Stomach smooth muscle (tissue), 2 donors: ENCODE measurements around the gene MRPL36.
"Not testable (repeated sequence)": the region's sequence is repeated elsewhere in the genome, so short reads cannot be mapped to it uniquely, and the experiment has no call there.

Experiments
- H3K27ac ChIP-seq: one replicate; pipeline ENCODE4 v1.7.0; 2013; ENCODE audit warnings: mild to moderate bottlenecking, low read length, inconsistent platforms
- H3K27me3 ChIP-seq, 2 donors: one replicate each; pipeline ENCODE4 v1.7.0; 2013; ENCODE audit warnings: low read length in 2 of 2; ENCODE audit not compliant: insufficient read depth in 2 of 2, control insufficient read depth in 1 of 2
- H3K36me3 ChIP-seq, 2 donors: one replicate each; pipeline ENCODE4 v1.7.0; 2013; ENCODE audit warnings: low read length in 2 of 2; ENCODE audit not compliant: control insufficient read depth in 2 of 2, insufficient read depth in 2 of 2
- H3K4me1 ChIP-seq: one replicate; pipeline ENCODE4 v1.7.0; 2013; ENCODE audit warnings: low read length; ENCODE audit not compliant: control insufficient read depth, insufficient read depth
- H3K4me3 ChIP-seq, 2 donors: one replicate each; pipeline ENCODE4 v1.7.0; 2013; ENCODE audit warnings: low read length in 2 of 2
- H3K9ac ChIP-seq, 2 donors: one replicate each; pipeline ENCODE4 v1.7.0; 2013; ENCODE audit warnings: low read length in 2 of 2, mild to moderate bottlenecking in 1 of 2
- H3K9me3 ChIP-seq, 2 donors: one replicate each; pipeline ENCODE4 v1.7.0; 2013; ENCODE audit warnings: low read length in 2 of 2; ENCODE audit not compliant: control insufficient read depth in 2 of 2
- donor health status: healthy.
- donor health status: Pancreatic carcinoma.

MRPL36 gene

GRCh38 chr5:1801222-1801966 lies 1.8 kb upstream of the MRPL36 start, which contains the start of gene NDUFS6:
Gene NDUFS6 (plus strand): TSS chr5:1801407. CDS start chr5:1801418, 11 bp downstream.
- H3K4me3 ChIP-seq: peak within 1 kb of the TSS; percentile 86 to 94
- peaks cover 28% of the 10 kb centered on the region for H3K4me1 ChIP-seq
- H3K36me3 ChIP-seq: peaks cover 43 to 44% of the 10 kb centered on the region in 2 donors
- peak within 1 kb of the TSS; percentile 69 for H3K27ac ChIP-seq
- peak within 1 kb of the TSS; percentile 86 to 87 for H3K9ac ChIP-seq
- no peaks in the 10 kb centered on the region for H3K27me3 ChIP-seq
- H3K9me3 ChIP-seq: no peaks in the 10 kb centered on the region

GRCh38 chr5:1800472-1801221 lies 1.0 kb upstream of the MRPL36 start:
- Histone ChIP-seq H3K27ac (peak overlapping the region; percentile 58), H3K27me3 (no peaks in the 10 kb centered on the region), H3K36me3 (peaks cover 39 to 43% of the 10 kb centered on the region in 2 donors), H3K4me3 (peak overlapping the region; percentile 86 to 94), H3K4me1 (peaks cover 30% of the 10 kb centered on the region), H3K9ac (peak overlapping the region; percentile 51 to 86), H3K9me3 (no peaks in the 10 kb centered on the region)

GRCh38 chr5:1799110-1799601 lies 481 bp downstream of the MRPL36 start:
- Histone ChIP-seq H3K9me3 (no peaks in the 10 kb centered on the region), H3K9ac (peak overlapping the region; percentile 61 to 75), H3K27ac (no peak overlapping the region), H3K36me3 (peaks cover 29 to 33% of the 10 kb centered on the region in 2 donors), H3K27me3 (no peaks in the 10 kb centered on the region), H3K4me1 (peaks cover 28% of the 10 kb centered on the region), H3K4me3 (peak overlapping the region; percentile 86 to 94)

- Histone ChIP-seq H3K36me3 (peaks cover 26 to 28% of the 10 kb centered on the region in 2 donors), H3K9ac (peak overlapping the region; percentile 61 to 75), H3K4me1 (peaks cover 28% of the 10 kb centered on the region), H3K4me3 (peak overlapping the region; percentile 86 to 94)
- H3K9me3 ChIP-seq, H3K27me3 ChIP-seq, H3K27ac ChIP-seq: not testable (repeated sequence)
Measured at GRCh38 chr5:1798589-1798988, 1.0 kb downstream of the MRPL36 start.

- H3K4me1 ChIP-seq: peaks cover 28% of the 10 kb centered on the region
- H3K4me3 ChIP-seq: no peak overlapping the region
- H3K9me3 ChIP-seq: no peaks in the 10 kb centered on the region
- H3K36me3 ChIP-seq: peaks cover 19 to 21% of the 10 kb centered on the region in 2 donors
- no peak overlapping the region for H3K27ac ChIP-seq
- no peaks in the 10 kb centered on the region for H3K27me3 ChIP-seq
- no peak overlapping the region for H3K9ac ChIP-seq
Measured at GRCh38 chr5:1797855-1798254, 1.8 kb downstream of the MRPL36 start.

- H3K27me3 ChIP-seq: no peaks in the 10 kb centered on the region
- no peaks in the 10 kb centered on the region for H3K9me3 ChIP-seq
- H3K9ac ChIP-seq: no peak overlapping the region
- H3K4me3 ChIP-seq: no peak overlapping the region
- no peak overlapping the region for H3K27ac ChIP-seq
- H3K4me1 ChIP-seq: peaks cover 28% of the 10 kb centered on the region
- H3K36me3 ChIP-seq: peaks cover 17 to 19% of the 10 kb centered on the region in 2 donors
Measured at GRCh38 chr5:1797103-1797800, 2.4 kb downstream of the MRPL36 start.

- Histone ChIP-seq H3K4me3 (no peak overlapping the region), H3K27ac (no peak overlapping the region), H3K9ac (no peak overlapping the region), H3K27me3 (no peaks in the 10 kb centered on the region), H3K9me3 (no peaks in the 10 kb centered on the region), H3K4me1 (peaks cover 28% of the 10 kb centered on the region), H3K36me3 (peaks cover 17 to 19% of the 10 kb centered on the region in 2 donors)
Measured at GRCh38 chr5:1796371-1797102, 3.1 kb downstream of the MRPL36 start.

- Histone ChIP-seq H3K4me3 (no peak overlapping the region), H3K4me1 (peaks cover 28% of the 10 kb centered on the region), H3K27ac (no peak overlapping the region), H3K9ac (no peak overlapping the region), H3K27me3 (no peaks in the 10 kb centered on the region), H3K36me3 (peaks cover 17 to 19% of the 10 kb centered on the region in 2 donors), H3K9me3 (no peaks in the 10 kb centered on the region)
Measured at GRCh38 chr5:1795931-1796330, 3.7 kb downstream of the MRPL36 start.

- no peaks in the 10 kb centered on the region for H3K27me3 ChIP-seq
- no peak overlapping the region for H3K4me3 ChIP-seq
- no peaks in the 10 kb centered on the region for H3K9me3 ChIP-seq
- H3K9ac ChIP-seq: no peak overlapping the region
- no peak overlapping the region for H3K27ac ChIP-seq
- peaks cover 24% of the 10 kb centered on the region for H3K4me1 ChIP-seq
- H3K36me3 ChIP-seq: peaks cover 17 to 19% of the 10 kb centered on the region in 2 donors
Measured at GRCh38 chr5:1795506-1795905, 4.1 kb downstream of the MRPL36 start.

- Histone ChIP-seq H3K27ac (no peak overlapping the region), H3K36me3 (peaks cover 17 to 19% of the 10 kb centered on the region in 2 donors), H3K4me3 (no peak overlapping the region), H3K9ac (no peak overlapping the region), H3K4me1 (peaks cover 22% of the 10 kb centered on the region), H3K27me3 (peaks cover 0 to 3% of the 10 kb centered on the region in 2 donors), H3K9me3 (no peaks in the 10 kb centered on the region)
Measured at GRCh38 chr5:1794901-1795290, 4.7 kb downstream of the MRPL36 start.
